Measurements from ENCODE around the gene PSAPL1. TPM values are rescaled to one million over a fixed set of nuclear protein-coding genes. Genes with fewer than 3 reads are reported as not detected.

PSAPL1 gene, protein sequence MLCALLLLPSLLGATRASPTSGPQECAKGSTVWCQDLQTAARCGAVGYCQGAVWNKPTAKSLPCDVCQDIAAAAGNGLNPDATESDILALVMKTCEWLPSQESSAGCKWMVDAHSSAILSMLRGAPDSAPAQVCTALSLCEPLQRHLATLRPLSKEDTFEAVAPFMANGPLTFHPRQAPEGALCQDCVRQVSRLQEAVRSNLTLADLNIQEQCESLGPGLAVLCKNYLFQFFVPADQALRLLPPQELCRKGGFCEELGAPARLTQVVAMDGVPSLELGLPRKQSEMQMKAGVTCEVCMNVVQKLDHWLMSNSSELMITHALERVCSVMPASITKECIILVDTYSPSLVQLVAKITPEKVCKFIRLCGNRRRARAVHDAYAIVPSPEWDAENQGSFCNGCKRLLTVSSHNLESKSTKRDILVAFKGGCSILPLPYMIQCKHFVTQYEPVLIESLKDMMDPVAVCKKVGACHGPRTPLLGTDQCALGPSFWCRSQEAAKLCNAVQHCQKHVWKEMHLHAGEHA
- not detected for polyA plus RNA-seq (2013, experiment 1 of 2)
- not detected for polyA plus RNA-seq (2013, experiment 2 of 2)

DNA sequence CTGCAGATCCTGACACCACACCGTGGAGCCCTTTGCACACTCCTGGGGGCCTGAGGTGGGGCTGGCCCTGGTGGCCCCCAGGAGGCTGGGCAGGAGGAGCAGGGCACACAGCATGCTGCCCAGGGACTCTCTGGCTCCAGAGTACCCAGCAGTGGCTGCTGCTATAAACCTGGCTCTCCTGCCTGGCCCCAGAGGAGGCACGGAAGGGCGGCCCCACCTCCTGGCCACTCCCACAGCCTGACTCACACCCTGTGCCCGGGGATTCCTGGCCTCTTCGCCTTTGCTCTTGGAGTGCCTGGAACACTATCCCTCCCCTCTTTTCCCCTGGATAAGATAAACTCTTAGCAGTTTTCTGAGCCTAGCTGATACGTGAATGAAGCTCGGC is at the start of gene PSAPL1:
Gene PSAPL1 (minus strand): TSS at position 165 of the 385 bp plus-strand sequence. CDS start 51 bp downstream, at position 114.
- Histone ChIP-seq H3K27me3 (ENCODE audit: insufficient read depth, low read length) (no peaks in the 10 kb centered on the region), H3K4me1 (ENCODE audit: insufficient read depth, low read length) (peaks cover 13% of the 10 kb centered on the region), H3K9ac (ENCODE audit: low read depth, low read length) (no peak within 1 kb of the TSS), H3K36me3 (ENCODE audit: insufficient read depth, low read length) (no peaks in the 10 kb centered on the region), H3K4me3 (ENCODE audit: low read length) (no peak within 1 kb of the TSS), H3K27ac (ENCODE audit: low read depth, low read length) (no peak within 1 kb of the TSS), H3K9me3 (ENCODE audit: insufficient read depth, low read depth, low read length) (no peaks in the 10 kb centered on the region)
- WGBS, result 35% methylated on average over 7 of the region's 7 CpGs

DNA sequence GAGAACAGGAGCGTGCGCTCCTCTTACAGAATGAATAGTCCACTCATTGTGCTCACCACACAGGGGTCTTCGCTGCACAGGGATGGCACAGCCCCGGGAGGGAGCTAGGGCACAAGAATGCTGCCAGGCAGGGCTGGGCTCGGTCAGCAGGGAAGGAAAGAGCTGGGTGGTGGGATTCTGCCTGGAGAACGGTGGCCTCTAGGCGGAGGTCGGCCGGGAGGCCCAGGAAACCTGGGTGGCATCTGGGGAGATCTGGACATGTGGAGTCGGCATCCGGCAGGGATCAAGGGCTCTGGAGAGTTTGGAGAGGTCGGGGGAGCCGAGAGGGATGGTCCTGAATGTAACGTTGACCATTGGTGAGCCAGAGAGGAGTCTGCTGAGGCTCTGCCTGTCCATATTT is 46.5 kb upstream of the PSAPL1 start:
- Histone ChIP-seq H3K4me1 (ENCODE audit: insufficient read depth, low read length) (peaks cover 6% of the 10 kb centered on the region; the same call in 1 of the 2 replicates), H3K36me3 (ENCODE audit: insufficient read depth, low read length) (no peaks in the 10 kb centered on the region), H3K9ac (ENCODE audit: low read depth, low read length) (no peak overlapping the region), H3K27me3 (ENCODE audit: insufficient read depth, low read length) (no peaks in the 10 kb centered on the region), H3K4me3 (ENCODE audit: low read length) (no peak overlapping the region), H3K27ac (ENCODE audit: low read depth, low read length) (no peak overlapping the region), H3K9me3 (ENCODE audit: insufficient read depth, low read depth, low read length) (no peaks in the 10 kb centered on the region)
- 91% methylated on average over 14 of the region's 14 CpGs for WGBS

DNA sequence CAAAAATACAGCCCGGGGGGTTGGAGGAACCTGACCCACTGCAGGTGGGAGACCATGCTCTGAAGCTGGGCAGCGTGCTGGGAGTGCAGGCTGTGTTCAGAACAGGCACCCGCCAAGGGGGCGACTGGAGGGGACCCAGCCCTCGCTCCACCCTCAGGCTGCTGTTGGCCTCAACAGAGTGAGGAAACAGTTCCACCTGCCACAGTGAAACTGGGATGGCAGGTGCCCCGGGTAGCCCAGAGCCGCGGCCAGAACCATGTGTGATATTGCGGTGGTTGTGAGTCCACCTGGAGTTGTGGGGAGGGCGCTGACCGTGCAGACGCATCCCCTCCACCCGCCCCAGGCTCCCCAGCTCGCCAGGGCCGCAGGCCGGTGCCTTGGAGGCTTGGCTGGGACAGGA is 45.7 kb upstream of the PSAPL1 start:
- Histone ChIP-seq H3K9me3 (ENCODE audit: insufficient read depth, low read depth, low read length) (no peaks in the 10 kb centered on the region), H3K9ac (ENCODE audit: low read depth, low read length) (no peak overlapping the region), H3K27ac (ENCODE audit: low read depth, low read length) (no peak overlapping the region), H3K36me3 (ENCODE audit: insufficient read depth, low read length) (no peaks in the 10 kb centered on the region), H3K4me3 (ENCODE audit: low read length) (no peak overlapping the region), H3K27me3 (ENCODE audit: insufficient read depth, low read length) (no peaks in the 10 kb centered on the region), H3K4me1 (ENCODE audit: insufficient read depth, low read length) (peaks cover 6% of the 10 kb centered on the region; the same call in 1 of the 2 replicates)
- 92% methylated on average over 16 of the region's 16 CpGs for WGBS

DNA sequence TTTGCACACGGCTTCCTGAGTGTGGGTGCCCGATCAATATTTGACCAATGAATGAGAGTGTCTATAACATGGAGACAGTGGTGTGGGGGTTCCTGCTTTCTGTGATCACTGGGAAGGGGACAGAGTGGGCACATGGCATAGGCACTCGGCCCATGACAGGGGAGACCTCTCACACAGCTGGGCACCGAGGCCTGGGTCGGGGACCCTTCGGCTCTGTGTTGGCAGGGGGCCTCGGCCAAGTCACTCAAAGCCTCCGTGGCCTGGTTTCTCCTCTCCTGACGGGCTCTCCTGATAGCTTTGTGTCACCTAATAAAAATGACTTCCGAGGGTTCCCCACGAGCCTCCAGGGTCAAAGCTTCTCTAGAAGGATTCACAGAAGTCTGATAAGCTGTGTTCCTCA is 43.9 kb upstream of the PSAPL1 start:
- H3K4me3 ChIP-seq (ENCODE audit: low read length), result no peak overlapping the region
- no peaks in the 10 kb centered on the region for H3K36me3 ChIP-seq (ENCODE audit: insufficient read depth, low read length)
- no peaks in the 10 kb centered on the region for H3K9me3 ChIP-seq (ENCODE audit: insufficient read depth, low read depth, low read length)
- H3K4me1 ChIP-seq (ENCODE audit: insufficient read depth, low read length), result no peaks in the 10 kb centered on the region
- H3K27ac ChIP-seq (ENCODE audit: low read depth, low read length), result no peak overlapping the region
- H3K27me3 ChIP-seq (ENCODE audit: insufficient read depth, low read length), result no peaks in the 10 kb centered on the region
- no peak overlapping the region for H3K9ac ChIP-seq (ENCODE audit: low read depth, low read length)
- WGBS, result 94% methylated on average over 11 of the region's 11 CpGs

DNA sequence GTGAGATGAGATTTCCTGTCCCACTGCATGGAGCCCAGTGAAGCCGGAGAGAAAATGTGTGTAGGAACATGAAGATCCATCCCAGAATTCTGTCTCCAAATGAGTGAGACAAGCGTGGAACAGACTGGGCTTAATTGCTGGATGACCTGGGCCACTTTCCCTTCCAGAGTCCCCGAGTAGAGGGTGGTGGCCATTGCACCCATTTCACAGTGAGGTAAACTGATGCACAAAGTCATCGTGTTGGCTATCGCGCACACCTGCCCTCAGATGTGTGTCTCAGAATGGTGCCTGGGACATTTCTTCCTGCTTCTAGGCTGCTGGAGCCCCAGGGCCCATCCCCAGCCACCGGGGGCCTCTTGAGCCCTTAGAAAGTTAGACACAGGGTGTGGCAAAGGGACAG is 43.0 kb upstream of the PSAPL1 start:
- H3K9ac ChIP-seq (ENCODE audit: low read depth, low read length), result no peak overlapping the region
- 94% methylated on average over 7 of the region's 7 CpGs for WGBS
- no peak overlapping the region for H3K27ac ChIP-seq (ENCODE audit: low read depth, low read length)
- H3K9me3 ChIP-seq (ENCODE audit: insufficient read depth, low read depth, low read length), result no peaks in the 10 kb centered on the region
- no peaks in the 10 kb centered on the region for H3K36me3 ChIP-seq (ENCODE audit: insufficient read depth, low read length)
- H3K4me3 ChIP-seq (ENCODE audit: low read length), result no peak overlapping the region
- no peaks in the 10 kb centered on the region for H3K27me3 ChIP-seq (ENCODE audit: insufficient read depth, low read length)
- H3K4me1 ChIP-seq (ENCODE audit: insufficient read depth, low read length), result 0 out of 2 replicates have a peak, but pooled peaks cover under 1% of the 10 kb centered on the region

DNA sequence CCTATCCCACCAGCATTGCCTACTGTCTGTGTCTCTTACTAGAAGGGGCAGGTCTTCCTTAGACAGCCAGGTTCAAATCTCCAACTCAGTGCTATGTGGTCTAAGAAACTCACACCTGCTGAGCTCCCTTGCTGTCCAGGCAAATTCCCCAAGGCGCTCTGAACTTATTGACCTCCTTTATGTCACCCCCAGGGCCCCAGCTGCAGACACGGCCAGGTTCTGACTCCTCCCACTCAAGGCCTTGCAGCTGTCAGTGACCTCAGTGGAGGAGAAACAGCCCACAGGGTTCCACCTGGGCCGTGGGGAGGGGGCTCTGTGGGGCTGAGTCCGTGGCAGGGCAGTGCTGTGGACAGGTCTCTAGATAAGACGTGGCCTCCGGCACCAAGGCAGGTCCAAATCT is 42.1 kb upstream of the PSAPL1 start:
- no peaks in the 10 kb centered on the region for H3K27me3 ChIP-seq (ENCODE audit: insufficient read depth, low read length)
- 86% methylated on average over 6 of the region's 6 CpGs for WGBS
- H3K4me1 ChIP-seq (ENCODE audit: insufficient read depth, low read length), result peaks cover 5% of the 10 kb centered on the region; the same call in 1 of the 2 replicates
- H3K27ac ChIP-seq (ENCODE audit: low read depth, low read length), result no peak overlapping the region
- no peak overlapping the region for H3K9ac ChIP-seq (ENCODE audit: low read depth, low read length)
- no peaks in the 10 kb centered on the region for H3K36me3 ChIP-seq (ENCODE audit: insufficient read depth, low read length)
- no peak overlapping the region for H3K4me3 ChIP-seq (ENCODE audit: low read length)
- H3K9me3 ChIP-seq (ENCODE audit: insufficient read depth, low read depth, low read length), result no peaks in the 10 kb centered on the region

DNA sequence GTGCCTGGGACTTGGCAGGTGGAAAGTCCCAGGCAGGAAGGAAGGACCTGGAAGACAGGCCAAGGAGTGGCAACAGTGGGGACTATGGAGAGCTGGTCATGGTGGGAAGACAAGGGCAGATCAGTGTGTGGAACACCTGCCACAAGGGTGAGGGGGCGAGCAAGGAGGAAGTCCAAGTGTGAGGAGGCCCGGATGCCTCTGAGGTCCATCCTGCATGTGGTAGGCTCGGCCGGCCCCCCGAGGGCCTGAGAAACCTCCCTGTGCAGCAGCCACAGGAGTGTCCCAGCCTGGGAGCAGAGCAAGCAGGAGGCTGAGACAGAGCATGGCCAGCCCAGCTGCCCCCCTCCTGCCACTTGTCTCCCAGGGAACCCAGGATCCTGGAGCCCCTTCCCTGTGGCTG is 40.5 kb upstream of the PSAPL1 start:
- 93% methylated on average over 5 of the region's 5 CpGs for WGBS
- no peaks in the 10 kb centered on the region for H3K9me3 ChIP-seq (ENCODE audit: insufficient read depth, low read depth, low read length)
- no peaks in the 10 kb centered on the region for H3K36me3 ChIP-seq (ENCODE audit: insufficient read depth, low read length)
- peaks cover 5% of the 10 kb centered on the region; the same call in 1 of the 2 replicates for H3K4me1 ChIP-seq (ENCODE audit: insufficient read depth, low read length)
- no peak overlapping the region for H3K27ac ChIP-seq (ENCODE audit: low read depth, low read length)
- H3K4me3 ChIP-seq (ENCODE audit: low read length), result no peak overlapping the region
- H3K27me3 ChIP-seq (ENCODE audit: insufficient read depth, low read length), result no peaks in the 10 kb centered on the region
- no peak overlapping the region for H3K9ac ChIP-seq (ENCODE audit: low read depth, low read length)

DNA sequence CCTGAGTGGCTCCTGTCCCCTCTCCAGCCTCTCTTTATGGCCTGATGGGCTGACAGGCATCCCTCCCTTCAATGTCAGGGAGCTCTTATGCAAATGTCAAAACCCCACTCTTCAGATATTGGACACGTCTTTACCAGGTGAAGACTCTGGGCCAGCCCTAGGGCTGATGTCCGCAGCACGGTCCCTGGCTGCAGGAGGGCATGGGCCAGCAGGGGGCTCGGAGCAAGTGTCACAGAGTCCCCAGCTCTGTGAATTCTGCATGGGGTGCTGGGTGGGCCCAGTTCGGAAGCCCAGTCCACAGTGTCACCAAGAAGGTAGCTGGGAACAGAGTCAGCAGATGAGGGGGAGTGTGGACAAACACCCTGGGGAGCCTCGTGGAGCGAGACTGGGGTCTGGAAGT is 39.6 kb upstream of the PSAPL1 start:
- no peak overlapping the region for H3K4me3 ChIP-seq (ENCODE audit: low read length)
- H3K27me3 ChIP-seq (ENCODE audit: insufficient read depth, low read length), result no peaks in the 10 kb centered on the region
- H3K4me1 ChIP-seq (ENCODE audit: insufficient read depth, low read length), result peaks cover 5% of the 10 kb centered on the region; the same call in 1 of the 2 replicates
- 91% methylated on average over 7 of the region's 7 CpGs for WGBS
- no peaks in the 10 kb centered on the region for H3K36me3 ChIP-seq (ENCODE audit: insufficient read depth, low read length)
- no peak overlapping the region for H3K9ac ChIP-seq (ENCODE audit: low read depth, low read length)
- no peaks in the 10 kb centered on the region for H3K9me3 ChIP-seq (ENCODE audit: insufficient read depth, low read depth, low read length)
- H3K27ac ChIP-seq (ENCODE audit: low read depth, low read length), result no peak overlapping the region

DNA sequence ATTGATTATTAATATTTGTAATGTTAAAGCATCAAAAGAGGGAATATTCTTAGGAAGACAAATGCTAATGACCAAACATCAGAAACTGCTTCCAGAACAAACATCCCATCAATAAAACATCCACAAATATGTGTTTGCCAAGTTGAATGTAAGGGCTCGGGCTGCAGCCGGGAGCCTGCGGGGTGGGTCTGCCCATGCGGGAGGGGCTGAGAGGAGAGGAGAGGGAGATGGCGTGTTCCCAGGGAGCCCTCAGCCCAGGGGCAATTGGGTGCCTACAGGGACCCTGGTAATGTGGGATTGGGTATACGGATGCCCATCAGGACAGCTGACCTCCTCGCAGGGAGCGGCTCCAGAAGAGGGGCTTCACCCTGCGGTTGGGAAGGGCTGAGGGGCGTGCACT is 38.4 kb upstream of the PSAPL1 start:
- no peaks in the 10 kb centered on the region for H3K9me3 ChIP-seq (ENCODE audit: insufficient read depth, low read depth, low read length)
- 89% methylated on average over 10 of the region's 10 CpGs for WGBS
- H3K36me3 ChIP-seq (ENCODE audit: insufficient read depth, low read length), result no peaks in the 10 kb centered on the region
- H3K4me1 ChIP-seq (ENCODE audit: insufficient read depth, low read length), result peaks cover 5% of the 10 kb centered on the region; the same call in 1 of the 2 replicates
- no peak overlapping the region for H3K4me3 ChIP-seq (ENCODE audit: low read length)
- H3K27ac ChIP-seq (ENCODE audit: low read depth, low read length), result no peak overlapping the region
- no peaks in the 10 kb centered on the region for H3K27me3 ChIP-seq (ENCODE audit: insufficient read depth, low read length)
- no peak overlapping the region for H3K9ac ChIP-seq (ENCODE audit: low read depth, low read length)

DNA sequence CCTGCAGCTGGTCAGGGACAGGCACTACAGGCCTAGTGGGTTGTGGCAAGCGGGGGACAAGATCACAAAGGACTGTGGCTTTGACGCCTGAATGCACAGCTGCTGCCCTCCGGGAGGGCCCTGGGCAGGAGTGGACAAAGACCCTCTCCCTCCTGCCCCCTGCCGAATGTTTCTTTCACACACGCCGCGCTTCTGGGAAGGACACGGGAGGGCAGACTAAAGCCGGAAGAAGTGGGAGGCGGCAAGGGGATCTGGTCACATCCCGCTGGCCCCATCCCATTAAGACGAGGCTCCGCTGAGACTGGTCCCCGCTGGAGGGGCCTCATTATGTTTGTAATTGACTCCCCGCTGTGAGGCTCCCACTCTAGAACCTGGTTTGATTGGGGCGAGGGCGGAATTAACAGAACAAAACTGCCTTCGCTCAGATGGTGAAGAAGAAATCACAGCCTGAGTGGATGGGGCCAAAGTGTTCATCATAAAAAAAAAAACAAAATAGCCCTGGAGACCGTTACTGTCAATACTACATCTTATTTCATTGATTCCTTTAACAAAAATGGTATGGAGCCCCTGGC is 37.8 kb upstream of the PSAPL1 start:
- Histone ChIP-seq H3K9ac (ENCODE audit: low read depth, low read length) (no peak overlapping the region), H3K9me3 (ENCODE audit: insufficient read depth, low read depth, low read length) (no peaks in the 10 kb centered on the region), H3K4me3 (ENCODE audit: low read length) (no peak overlapping the region), H3K27me3 (ENCODE audit: insufficient read depth, low read length) (no peaks in the 10 kb centered on the region), H3K36me3 (ENCODE audit: insufficient read depth, low read length) (no peaks in the 10 kb centered on the region), H3K4me1 (ENCODE audit: insufficient read depth, low read length) (peaks cover 5% of the 10 kb centered on the region; the same call in 1 of the 2 replicates), H3K27ac (ENCODE audit: low read depth, low read length) (no peak overlapping the region)
- WGBS, result 37% methylated on average over 19 of the region's 19 CpGs

DNA sequence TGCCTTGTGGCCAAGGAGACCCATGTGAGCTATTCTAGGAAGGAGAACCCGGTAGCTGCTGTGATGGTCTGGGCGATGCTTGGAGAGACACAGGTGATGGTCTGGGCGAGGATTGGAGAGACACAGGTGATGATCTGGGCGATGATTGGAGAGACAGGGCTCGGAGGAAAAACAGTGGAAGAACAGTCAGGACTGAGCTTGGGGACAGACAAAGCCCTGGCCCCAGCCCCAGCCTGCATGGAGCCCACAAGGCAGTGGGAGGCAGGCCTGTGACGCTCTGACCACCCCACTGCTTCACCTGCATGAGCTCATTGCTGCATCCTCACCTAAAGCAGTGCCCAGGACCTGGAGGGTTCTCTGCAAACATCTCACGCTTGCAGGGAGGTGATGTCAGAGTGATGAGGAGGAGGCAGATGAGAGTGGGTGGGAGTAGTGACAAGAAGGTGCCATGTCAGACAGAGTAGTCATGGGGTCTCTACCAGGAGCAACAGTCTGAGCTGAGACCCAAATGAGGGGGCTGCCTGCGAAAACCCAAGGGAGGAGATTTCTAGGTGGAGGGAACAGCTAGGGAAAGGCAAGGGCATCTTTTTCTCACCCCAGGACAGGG is 35.9 kb upstream of the PSAPL1 start:
- no peak overlapping the region for H3K4me3 ChIP-seq (ENCODE audit: low read length)
- H3K36me3 ChIP-seq (ENCODE audit: insufficient read depth, low read length), result no peaks in the 10 kb centered on the region
- peaks cover 5% of the 10 kb centered on the region; the same call in 1 of the 2 replicates for H3K4me1 ChIP-seq (ENCODE audit: insufficient read depth, low read length)

More for the DNA sequence above, 35.9 kb upstream of the PSAPL1 start:
- Histone ChIP-seq H3K27ac (ENCODE audit: low read depth, low read length) (no peak overlapping the region), H3K9me3 (ENCODE audit: insufficient read depth, low read depth, low read length) (peaks cover 6% of the 10 kb centered on the region; the same call in 1 of the 2 replicates), H3K9ac (ENCODE audit: low read depth, low read length) (no peak overlapping the region), H3K27me3 (ENCODE audit: insufficient read depth, low read length) (no peaks in the 10 kb centered on the region)
- WGBS, result 93% methylated on average over 8 of the region's 8 CpGs

All from HUES64 (cell line).